ENCODE results near the gene DLX2. TPM values are rescaled to one million over a fixed set of nuclear protein-coding genes. Genes with fewer than 3 reads are reported as not detected.
A peak's percentile ranks its signal among the peaks of the same experiment; 100 is the strongest.

DLX2 gene
- total and polyA plus RNA-seq, 2 of the 13 experiments (the other 11 are each of a cell fraction or from before 2014, with no cell fraction given) = 0.07 to 0.15 TPM

DNA sequence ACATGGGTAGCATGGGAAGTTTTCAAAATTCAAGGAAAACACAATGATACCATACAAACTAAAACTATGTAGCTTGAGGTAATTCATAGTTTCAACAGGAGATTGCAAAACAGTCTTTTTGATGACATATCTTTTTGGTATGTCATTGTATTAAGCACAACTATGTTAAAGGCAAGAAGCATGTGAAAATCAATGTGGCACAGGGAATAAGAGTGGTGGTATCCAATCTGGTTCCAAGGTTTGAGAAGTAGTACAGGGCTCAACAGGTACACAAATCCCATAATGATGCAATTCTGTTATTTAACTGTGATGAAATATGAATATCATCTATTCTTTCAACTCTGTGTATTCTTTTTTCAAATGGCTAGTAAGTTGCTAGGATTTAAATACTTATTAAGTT, 16.4 kb upstream of the DLX2 start (continued):
- TF ChIP-seq TEAD3 (CRISPR knock-in tag; optimal IDR thresholded peaks at IDR 0.05; ENCODE audit: borderline replicate concordance) (peak; percentile 33), FOSL2 (CRISPR knock-in tag; IDR thresholded peaks at IDR 0.05) (peak; percentile 81), SOX13 (IDR thresholded peaks at IDR 0.05) (no peak), SOX13 (CRISPR knock-in tag; conservative IDR thresholded peaks at IDR 0.05 in 1 of 2, IDR thresholded peaks at IDR 0.05 in 1 of 2) (peak in 1 of 2 experiments; percentile 72; a peak in 1 of 4 replicates), NR2C2 (CRISPR knock-in tag; IDR thresholded peaks at IDR 0.05; ENCODE audit: borderline replicate concordance) (no peak), GATAD2A (CRISPR knock-in tag; IDR thresholded peaks at IDR 0.05) (peak; percentile 78)
- TF ChIP-seq, protein P1, sequence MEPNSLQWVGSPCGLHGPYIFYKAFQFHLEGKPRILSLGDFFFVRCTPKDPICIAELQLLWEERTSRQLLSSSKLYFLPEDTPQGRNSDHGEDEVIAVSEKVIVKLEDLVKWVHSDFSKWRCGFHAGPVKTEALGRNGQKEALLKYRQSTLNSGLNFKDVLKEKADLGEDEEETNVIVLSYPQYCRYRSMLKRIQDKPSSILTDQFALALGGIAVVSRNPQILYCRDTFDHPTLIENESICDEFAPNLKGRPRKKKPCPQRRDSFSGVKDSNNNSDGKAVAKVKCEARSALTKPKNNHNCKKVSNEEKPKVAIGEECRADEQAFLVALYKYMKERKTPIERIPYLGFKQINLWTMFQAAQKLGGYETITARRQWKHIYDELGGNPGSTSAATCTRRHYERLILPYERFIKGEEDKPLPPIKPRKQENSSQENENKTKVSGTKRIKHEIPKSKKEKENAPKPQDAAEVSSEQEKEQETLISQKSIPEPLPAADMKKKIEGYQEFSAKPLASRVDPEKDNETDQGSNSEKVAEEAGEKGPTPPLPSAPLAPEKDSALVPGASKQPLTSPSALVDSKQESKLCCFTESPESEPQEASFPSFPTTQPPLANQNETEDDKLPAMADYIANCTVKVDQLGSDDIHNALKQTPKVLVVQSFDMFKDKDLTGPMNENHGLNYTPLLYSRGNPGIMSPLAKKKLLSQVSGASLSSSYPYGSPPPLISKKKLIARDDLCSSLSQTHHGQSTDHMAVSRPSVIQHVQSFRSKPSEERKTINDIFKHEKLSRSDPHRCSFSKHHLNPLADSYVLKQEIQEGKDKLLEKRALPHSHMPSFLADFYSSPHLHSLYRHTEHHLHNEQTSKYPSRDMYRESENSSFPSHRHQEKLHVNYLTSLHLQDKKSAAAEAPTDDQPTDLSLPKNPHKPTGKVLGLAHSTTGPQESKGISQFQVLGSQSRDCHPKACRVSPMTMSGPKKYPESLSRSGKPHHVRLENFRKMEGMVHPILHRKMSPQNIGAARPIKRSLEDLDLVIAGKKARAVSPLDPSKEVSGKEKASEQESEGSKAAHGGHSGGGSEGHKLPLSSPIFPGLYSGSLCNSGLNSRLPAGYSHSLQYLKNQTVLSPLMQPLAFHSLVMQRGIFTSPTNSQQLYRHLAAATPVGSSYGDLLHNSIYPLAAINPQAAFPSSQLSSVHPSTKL (CRISPR knock-in tag; IDR thresholded peaks at IDR 0.05) = peak; percentile 76

DNA sequence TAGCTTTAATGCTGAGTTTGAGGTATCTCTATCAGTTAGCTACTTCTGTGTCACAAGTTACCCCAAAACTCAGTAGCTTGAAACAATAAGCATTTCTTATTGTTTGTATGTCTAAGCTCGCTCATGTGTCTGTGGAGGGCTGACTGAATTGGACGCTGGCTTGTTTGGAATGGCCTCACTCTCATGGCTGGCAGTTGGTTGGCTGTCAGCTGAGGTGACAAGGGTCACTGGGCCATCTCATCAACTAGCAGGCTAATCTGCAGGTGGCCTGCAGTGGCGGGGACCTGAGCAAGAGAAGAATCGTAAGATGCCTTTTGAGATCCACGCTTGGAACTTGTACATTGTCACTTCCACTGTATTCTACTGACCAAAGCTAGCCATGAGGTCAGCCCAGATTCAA, 13.4 kb upstream of the DLX2 start:
- peak overlapping the region; percentile 30 for H3K4me2 ChIP-seq (ENCODE audit: low read depth, low read length)
- 11% methylated on average over 5 of the region's 5 CpGs for WGBS (ENCODE audit: low lambda C conversion rate)
- ChIA-PET POLR2A (interaction anchor here (0.9 kb wide), 1 partner anchor 9 kb away, joined by 3 read pairs; no protein-coding TSS in a partner anchor), CTCF (ENCODE audit: low intra/inter-chr PET ratio, low total read pairs) (no interaction called here)
- DNase-seq (ENCODE audit: low spot score) (no peak), ATAC-seq (peak; percentile 68), FAIRE-seq (no peak)
- no peaks in the 10 kb centered on the region for H3K79me2 ChIP-seq (ENCODE audit: insufficient read depth, low read length)
- H4K20me1 ChIP-seq (ENCODE audit: insufficient read depth, low read length) = no peaks in the 10 kb centered on the region
- intact Hi-C loops (cut with micrococcal nuclease; ENCODE audit: unreplicated experiment) = loop anchor here (1.0 kb wide), 1 partner anchor 11 kb away; no protein-coding TSS in a partner anchor
- in situ Hi-C loops (cut with HindIII; ENCODE audit: extremely low pct_ligation_motif_present, low pct_unique_long_range_greater_than_20kb) = no loop called here
- no peak overlapping the region for H3K27ac ChIP-seq (ENCODE audit: extremely low read length, insufficient read depth, low read length)
- no peaks in the 10 kb centered on the region for H3K36me3 ChIP-seq (replicated peaks in 1 of 2; ENCODE audit: control insufficient read depth in 1 of 2, insufficient read depth in 2 of 2, low read length in 2 of 2)
- no TSS peak for BruUV-seq (replicated peaks)
- no peak overlapping the region for H3K9ac ChIP-seq (ENCODE audit: insufficient read depth, low read depth, low read length)
- no peaks in the 10 kb centered on the region for H3K9me3 ChIP-seq (ENCODE audit: low read length)
- H3K4me1 ChIP-seq (ENCODE audit: insufficient read depth, low read length) = peaks cover 41% of the 10 kb centered on the region
- no peaks in the 10 kb centered on the region for H3K27me3 ChIP-seq (ENCODE audit: control insufficient read depth in 1 of 2, insufficient read depth in 2 of 2, low read length in 2 of 2)
- H3K4me3 ChIP-seq (replicated peaks in 1 of 3; ENCODE audit: insufficient read depth in 1 of 3, low read depth in 2 of 3, low read length in 3 of 3) = no peak overlapping the region
- H2AFZ ChIP-seq (ENCODE audit: low read length) = no peak overlapping the region
- 0 out of 2 replicates have a peak, but pooled peaks have one; percentile 21 for TF ChIP-seq POGZ (CRISPR knock-in tag; IDR thresholded peaks at IDR 0.05)
- TF ChIP-seq ZNF780A (CRISPR knock-in tag; IDR thresholded peaks at IDR 0.05) = no peak
- peak; percentile 21; the same call in 1 of the 2 replicates for TF ChIP-seq RARA (CRISPR knock-in tag; IDR thresholded peaks at IDR 0.05)
- peak; percentile 69; the same call in 1 of the 2 replicates for TF ChIP-seq ZNF644 (CRISPR knock-in tag; IDR thresholded peaks at IDR 0.05; ENCODE audit: low read depth)
- TF ChIP-seq ZNF580 (CRISPR knock-in tag; IDR thresholded peaks at IDR 0.05; ENCODE audit: borderline replicate concordance, low read depth) = no peak
- no peak for TF ChIP-seq ZNF253 (CRISPR knock-in tag; IDR thresholded peaks at IDR 0.05; ENCODE audit: borderline replicate concordance)
- TF ChIP-seq SOX13 (IDR thresholded peaks at IDR 0.05) = no peak
- peak in 1 of 2 experiments; percentile 24; a peak in 1 of 4 replicates for TF ChIP-seq SOX13 (CRISPR knock-in tag; conservative IDR thresholded peaks at IDR 0.05 in 1 of 2, IDR thresholded peaks at IDR 0.05 in 1 of 2)
- TF ChIP-seq NR2F6 (IDR thresholded peaks at IDR 0.05) = 0 out of 2 replicates have a peak, but pooled peaks have one; percentile 23
- no peak for TF ChIP-seq NR2F6 (CRISPR knock-in tag; IDR thresholded peaks at IDR 0.05)
- no peak for TF ChIP-seq ZNF672 (CRISPR knock-in tag; IDR thresholded peaks at IDR 0.05)
- no peak for TF ChIP-seq ZNF180 (CRISPR knock-in tag; IDR thresholded peaks at IDR 0.05; ENCODE audit: borderline replicate concordance, low read depth)
- no peak for TF ChIP-seq ZNF878 (CRISPR knock-in tag; IDR thresholded peaks at IDR 0.05)
- peak; percentile 56; the same call in 1 of the 2 replicates for TF ChIP-seq TFAP4 (IDR thresholded peaks at IDR 0.05; ENCODE audit: borderline replicate concordance, low read depth)
- TF ChIP-seq SOX5 (CRISPR knock-in tag; IDR thresholded peaks at IDR 0.05; ENCODE audit: borderline replicate concordance) = 0 out of 2 replicates have a peak, but pooled peaks have one; percentile 30
- TF ChIP-seq NR2F2 (IDR thresholded peaks at IDR 0.05; ENCODE audit: borderline replicate concordance, low read depth) = no peak
